Right atrium auricular region (tissue), 2 donors: ENCODE results near the gene GARNL3. TPM values are rescaled to one million over a fixed set of nuclear protein-coding genes. Genes with fewer than 3 reads are reported as not detected.

Experiments used
- DNase-seq: peaks from one replicate; pipeline ENCODE4 v3.0.0-alpha.2; 2019; ENCODE audit warnings: low spot score
- H3K27ac ChIP-seq, 2 donors: fragments of 200-600 bp; sonication (generic); 1 replicate in 1 of 2; 2 replicates in 1 of 2; pipeline ENCODE4 v1.5.1; 2016 to 2019
- H3K27me3 ChIP-seq, 2 donors: fragments of 200-600 bp; sonication (generic); one replicate each; pipeline versions ENCODE4 v1.5.1 to v1.6.0; 2017 to 2019
- H3K36me3 ChIP-seq: fragments of 200-600 bp; sonication (generic); one replicate; pipeline ENCODE4 v1.5.1; 2016
- H3K4me1 ChIP-seq, 2 donors: fragments of 200-600 bp; sonication (generic); one replicate each; pipeline versions ENCODE4 v1.5.1 to v1.6.0; 2017 to 2019
- H3K4me3 ChIP-seq, 2 donors: fragments of 200-600 bp; sonication (generic); 1 replicate in 1 of 2; 2 replicates in 1 of 2; pipeline ENCODE4 v1.5.1; 2017 to 2019; ENCODE audit warnings: mild to moderate bottlenecking in 1 of 2, moderate library complexity in 1 of 2
- H3K9me3 ChIP-seq, 2 donors: fragments of 200-600 bp; sonication (generic); one replicate each; pipeline ENCODE4 v1.5.1; 2019
- total RNA-seq, 2 donors: library from RNA; depleted of rRNA; stranded (reverse); fragments of >200 nt; gene quantifications; one replicate each; pipeline ENCODE4 v1.1.0, GENCODE V29; 2016
- TF ChIP-seq, protein P1 (sequence below), 2 donors: fragments of 200-600 bp; sonication (generic); IDR thresholded peaks; one replicate each; pipeline ENCODE4 v1.5.1; 2019; ENCODE audit warnings: antibody characterized with exemption in 2 of 2

GARNL3 gene
- total RNA-seq, 2 donors from 2014 or later = 8.9 to 17.7 TPM

DNA sequence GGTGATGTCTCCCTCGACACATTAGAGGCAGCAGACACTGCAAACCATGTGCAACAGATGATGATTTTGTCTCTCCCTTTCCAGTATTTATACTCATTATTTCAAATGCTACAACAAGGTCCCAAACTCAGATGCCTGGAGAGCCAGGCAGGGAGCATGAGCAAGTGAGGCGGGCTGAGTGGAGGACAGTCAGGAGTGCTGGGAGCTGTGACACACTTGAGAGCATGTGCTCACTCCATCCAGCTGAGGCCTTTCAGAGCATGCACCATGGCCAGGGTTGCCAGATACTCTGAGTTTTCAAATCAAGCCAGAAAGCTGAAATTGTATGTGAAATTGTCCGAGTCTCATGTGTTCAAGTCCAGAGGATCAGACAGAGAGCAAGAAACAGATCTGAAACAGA is 76.6 kb downstream of the GARNL3 start:
- H3K9me3 ChIP-seq = no peaks in the 10 kb centered on the region
- H3K4me1 ChIP-seq = peaks cover 0 to 43% of the 10 kb centered on the region in 2 donors
- no peaks in the 10 kb centered on the region for H3K36me3 ChIP-seq
- H3K27ac ChIP-seq = peak overlapping the region in 1 of 2 donors; percentile 41
- no peak for DNase-seq
- H3K4me3 ChIP-seq = no peak overlapping the region
- TF ChIP-seq, protein P1, sequence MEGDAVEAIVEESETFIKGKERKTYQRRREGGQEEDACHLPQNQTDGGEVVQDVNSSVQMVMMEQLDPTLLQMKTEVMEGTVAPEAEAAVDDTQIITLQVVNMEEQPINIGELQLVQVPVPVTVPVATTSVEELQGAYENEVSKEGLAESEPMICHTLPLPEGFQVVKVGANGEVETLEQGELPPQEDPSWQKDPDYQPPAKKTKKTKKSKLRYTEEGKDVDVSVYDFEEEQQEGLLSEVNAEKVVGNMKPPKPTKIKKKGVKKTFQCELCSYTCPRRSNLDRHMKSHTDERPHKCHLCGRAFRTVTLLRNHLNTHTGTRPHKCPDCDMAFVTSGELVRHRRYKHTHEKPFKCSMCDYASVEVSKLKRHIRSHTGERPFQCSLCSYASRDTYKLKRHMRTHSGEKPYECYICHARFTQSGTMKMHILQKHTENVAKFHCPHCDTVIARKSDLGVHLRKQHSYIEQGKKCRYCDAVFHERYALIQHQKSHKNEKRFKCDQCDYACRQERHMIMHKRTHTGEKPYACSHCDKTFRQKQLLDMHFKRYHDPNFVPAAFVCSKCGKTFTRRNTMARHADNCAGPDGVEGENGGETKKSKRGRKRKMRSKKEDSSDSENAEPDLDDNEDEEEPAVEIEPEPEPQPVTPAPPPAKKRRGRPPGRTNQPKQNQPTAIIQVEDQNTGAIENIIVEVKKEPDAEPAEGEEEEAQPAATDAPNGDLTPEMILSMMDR (IDR thresholded peaks at IDR 0.05) = no peak
- H3K27me3 ChIP-seq = no peaks in the 10 kb centered on the region

DNA sequence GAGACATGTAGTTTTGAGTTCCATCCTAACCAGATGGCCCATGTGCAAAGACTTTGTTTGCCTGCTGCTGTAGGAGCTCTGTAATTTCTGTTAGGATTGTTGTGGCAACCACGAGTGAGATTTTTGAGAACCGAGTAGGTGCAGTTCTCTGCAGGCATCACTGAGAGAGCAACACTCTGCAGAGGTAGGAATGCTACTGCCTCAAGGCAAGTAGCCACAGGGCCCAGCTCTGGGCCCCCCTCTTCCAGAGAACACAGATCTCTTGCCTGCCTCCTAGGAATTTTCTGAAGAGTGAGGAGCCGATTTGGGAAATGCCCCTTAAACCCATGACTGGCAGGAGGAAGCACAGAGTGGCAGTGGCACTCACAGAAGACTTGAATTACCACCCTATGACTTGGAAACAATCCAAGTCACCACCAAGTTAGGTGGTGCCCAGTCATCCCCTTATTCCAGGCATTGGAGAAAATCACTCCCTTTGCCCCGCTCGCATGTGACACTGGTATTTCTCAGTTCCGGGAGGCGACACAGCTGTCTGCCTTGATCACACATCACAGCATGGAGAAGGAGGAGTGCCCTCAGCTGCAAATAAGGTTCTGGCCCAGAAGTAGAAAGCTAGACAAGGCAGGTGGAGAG is 79.9 kb downstream of the GARNL3 start:
- peaks cover 0 to 26% of the 10 kb centered on the region in 2 donors for H3K4me1 ChIP-seq
- no peak for DNase-seq
- H3K36me3 ChIP-seq = peaks cover 9% of the 10 kb centered on the region
- H3K27ac ChIP-seq = peak overlapping the region in 1 of 2 donors; percentile 16
- TF ChIP-seq, protein P1 (IDR thresholded peaks at IDR 0.05) = no peak
- H3K4me3 ChIP-seq = no peak overlapping the region
- no peaks in the 10 kb centered on the region for H3K27me3 ChIP-seq
- H3K9me3 ChIP-seq = no peaks in the 10 kb centered on the region

DNA sequence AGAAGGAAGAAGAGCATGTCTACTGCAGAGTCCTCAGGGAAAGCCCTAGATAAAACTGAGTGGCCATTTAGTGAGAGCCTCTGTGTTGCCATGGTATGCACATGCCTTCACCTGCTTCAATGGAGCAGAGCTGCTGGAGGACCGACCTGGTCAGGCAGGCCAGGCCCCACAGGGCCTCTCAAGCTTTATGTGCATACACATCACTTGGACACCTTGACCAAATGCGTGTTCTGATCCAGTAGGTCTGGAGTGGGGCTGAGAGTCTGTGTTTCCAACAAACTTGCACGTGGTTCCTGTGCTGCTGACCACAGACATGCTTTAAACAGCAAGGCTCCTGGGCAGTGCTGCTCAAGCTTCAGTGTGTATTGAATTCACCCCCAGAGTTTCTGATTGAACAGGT is 81.0 kb downstream of the GARNL3 start:
- Histone ChIP-seq H3K4me3 (no peak overlapping the region), H3K27ac (no peak overlapping the region), H3K36me3 (peaks cover 9% of the 10 kb centered on the region), H3K9me3 (no peaks in the 10 kb centered on the region), H3K27me3 (no peaks in the 10 kb centered on the region), H3K4me1 (peaks cover 0 to 18% of the 10 kb centered on the region in 2 donors)
- TF ChIP-seq, protein P1 (IDR thresholded peaks at IDR 0.05) = no peak
- DNase-seq = no peak

DNA sequence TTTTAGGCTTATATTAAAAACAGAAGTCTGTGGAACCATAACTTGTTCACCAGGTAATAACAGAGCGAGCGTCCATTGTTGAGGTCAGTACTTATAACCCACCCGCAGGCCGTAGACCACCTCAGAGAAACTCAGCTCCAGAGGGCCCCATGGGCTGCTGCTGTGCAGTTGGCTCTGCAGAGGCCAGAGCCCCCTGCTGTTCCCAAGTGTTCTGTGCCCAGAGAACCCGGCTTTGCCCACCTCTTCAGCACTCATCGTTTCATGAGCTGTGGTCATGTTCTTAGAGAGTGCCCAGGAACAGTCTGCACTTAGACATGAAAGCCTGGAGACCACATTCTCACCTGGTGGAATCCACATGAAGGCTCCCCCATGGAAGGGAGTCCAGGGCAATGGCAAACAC is 82.0 kb downstream of the GARNL3 start:
- peaks cover 0 to 9% of the 10 kb centered on the region in 2 donors for H3K4me1 ChIP-seq
- DNase-seq = no peak
- H3K4me3 ChIP-seq = no peak overlapping the region

DNA sequence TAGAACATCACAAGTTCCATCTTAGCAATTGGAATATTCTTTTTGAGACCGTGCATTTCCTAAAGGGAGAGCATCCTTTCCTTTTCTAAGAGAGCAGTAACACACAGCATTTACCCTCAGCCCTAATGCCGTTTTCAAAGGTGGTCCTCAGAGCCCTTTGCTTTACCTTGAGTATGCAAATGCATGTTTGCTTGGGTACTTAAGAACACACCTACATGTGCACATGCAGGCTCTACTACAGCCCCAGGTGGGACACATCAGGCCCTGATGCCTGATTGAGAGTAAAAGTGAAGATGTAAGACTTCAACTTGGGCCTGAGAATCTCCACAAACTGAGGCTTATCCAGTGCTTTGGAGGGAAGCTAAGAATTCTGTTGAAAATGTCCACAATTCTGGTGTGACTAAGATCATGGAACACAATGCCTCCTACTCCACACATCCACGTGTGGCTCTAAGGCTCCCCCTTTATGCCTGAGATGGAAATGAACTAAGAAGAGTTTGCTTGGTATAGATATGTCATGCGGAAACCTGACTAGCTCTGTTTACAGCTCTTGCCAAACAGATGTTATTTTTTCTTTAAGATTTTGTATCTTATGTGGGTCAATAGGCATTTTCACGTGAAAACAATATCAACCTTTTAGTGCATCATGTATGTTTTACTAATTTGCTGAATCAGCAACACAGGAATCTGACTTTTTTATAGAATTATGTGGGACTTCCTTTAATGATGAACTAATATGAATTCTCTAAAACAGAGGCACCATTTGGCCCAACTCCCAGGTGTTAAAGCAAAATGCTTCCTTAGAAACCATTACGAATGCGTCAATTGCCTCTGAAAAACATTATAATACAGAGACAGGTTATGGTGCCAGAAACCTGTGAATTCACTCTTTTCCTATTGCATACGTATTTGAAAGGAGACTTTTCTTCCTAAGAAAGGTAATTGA is 83.5 kb downstream of the GARNL3 start:
- DNase-seq = no peak
- peaks cover 9% of the 10 kb centered on the region for H3K36me3 ChIP-seq
- H3K9me3 ChIP-seq = no peaks in the 10 kb centered on the region
- H3K27me3 ChIP-seq = no peaks in the 10 kb centered on the region
- TF ChIP-seq, protein P1 (IDR thresholded peaks at IDR 0.05) = peak in 1 of 2 donors; percentile 66
- peaks cover 0 to 9% of the 10 kb centered on the region in 2 donors for H3K4me1 ChIP-seq
- no peak overlapping the region for H3K27ac ChIP-seq
- no peak overlapping the region for H3K4me3 ChIP-seq

More for the DNA sequence above, 82.0 kb downstream of the GARNL3 start:
- TF ChIP-seq, protein P1 (IDR thresholded peaks at IDR 0.05) = no peak
- Histone ChIP-seq H3K9me3 (no peaks in the 10 kb centered on the region), H3K27me3 (no peaks in the 10 kb centered on the region), H3K36me3 (peaks cover 9% of the 10 kb centered on the region), H3K27ac (no peak overlapping the region)
